Mesothelial cell of epicardium (in vitro differentiated cells): ENCODE measurements around the gene COL4A2. TPM values are rescaled to one million over a fixed set of nuclear protein-coding genes. Genes with fewer than 3 reads are reported as not detected.

Experiments
- DNase-seq, 2 experiments: peaks; one replicate each; pipeline ENCODE4 v3.0.0; 2021; ENCODE audit warnings: low spot score in 2 of 2; ENCODE audit not compliant: unreplicated experiment in 2 of 2
- H3K27ac Mint-ChIP-seq: 2 replicates; pipeline ENCODE4 v1.8.0; 2021; ENCODE audit warnings: mixed read lengths
- H3K27me3 Mint-ChIP-seq: 2 replicates; pipeline ENCODE4 v1.8.0; 2021; ENCODE audit warnings: low read depth, mixed read lengths
- H3K36me3 Mint-ChIP-seq: 2 replicates; pipeline ENCODE4 v1.8.0; 2021; ENCODE audit warnings: mixed read lengths
- H3K4me1 Mint-ChIP-seq: 2 replicates; pipeline ENCODE4 v1.8.0; 2021; ENCODE audit warnings: mixed read lengths
- H3K4me3 Mint-ChIP-seq: 2 replicates; pipeline ENCODE4 v1.8.0; 2021; ENCODE audit warnings: mild to moderate bottlenecking, moderate library complexity, mixed read lengths
- H3K9me3 Mint-ChIP-seq: 2 replicates; pipeline ENCODE4 v1.8.0; 2021; ENCODE audit warnings: mixed read lengths
- CTCF ChIP-seq: fragments of 200-600 bp; sonication (generic); IDR thresholded peaks from one replicate; pipeline ENCODE4 v1.5.0; 2021; ENCODE audit warnings: antibody characterized with exemption; ENCODE audit not compliant: unreplicated experiment
- total RNA-seq: library from RNA; stranded (reverse); gene quantifications from 3 replicates; pipeline ENCODE4 v1.2.1, GENCODE V29; 2021

Gene COL4A2
- total RNA-seq, 1 donor from 2014 or later: 469 TPM

- H3K9me3 Mint-ChIP-seq: no peaks in the 10 kb centered on the region
- no peaks in the 10 kb centered on the region for H3K4me1 Mint-ChIP-seq
- H3K36me3 Mint-ChIP-seq: peaks cover 17% of the 10 kb centered on the region
- no peak for DNase-seq
- no peak for TF ChIP-seq CTCF
- no peak overlapping the region for H3K4me3 Mint-ChIP-seq
- no peaks in the 10 kb centered on the region for H3K27me3 Mint-ChIP-seq
- H3K27ac Mint-ChIP-seq: no peak overlapping the region
Observed at GRCh38 chr13:110518226-110518525, 211.1 kb downstream of the COL4A2 start.

- Mint-ChIP-seq H3K4me3 (no peak overlapping the region), H3K27ac (no peak overlapping the region), H3K27me3 (no peaks in the 10 kb centered on the region), H3K4me1 (no peaks in the 10 kb centered on the region), H3K9me3 (no peaks in the 10 kb centered on the region), H3K36me3 (peaks cover 17% of the 10 kb centered on the region)
- TF ChIP-seq CTCF: no peak
- DNase-seq: no peak
Observed at GRCh38 chr13:110518571-110518970, 211.5 kb downstream of the COL4A2 start.

- H3K4me3 Mint-ChIP-seq: no peak overlapping the region
- DNase-seq: no peak
- H3K4me1 Mint-ChIP-seq: no peaks in the 10 kb centered on the region
- peaks cover 13% of the 10 kb centered on the region for H3K36me3 Mint-ChIP-seq
- H3K9me3 Mint-ChIP-seq: no peaks in the 10 kb centered on the region
- TF ChIP-seq CTCF: no peak
- no peaks in the 10 kb centered on the region for H3K27me3 Mint-ChIP-seq
- no peak overlapping the region for H3K27ac Mint-ChIP-seq
Observed at GRCh38 chr13:110519046-110519445, 212.0 kb downstream of the COL4A2 start.

GRCh38 chr13:110519506-110519905, 212.4 kb downstream of the COL4A2 start:
- no peak for TF ChIP-seq CTCF
- H3K27ac Mint-ChIP-seq: no peak overlapping the region
- peaks cover 9% of the 10 kb centered on the region for H3K36me3 Mint-ChIP-seq
- DNase-seq: no peak
- no peaks in the 10 kb centered on the region for H3K27me3 Mint-ChIP-seq
- no peak overlapping the region for H3K4me3 Mint-ChIP-seq
- peaks cover 1% of the 10 kb centered on the region for H3K4me1 Mint-ChIP-seq
- H3K9me3 Mint-ChIP-seq: no peaks in the 10 kb centered on the region

- Mint-ChIP-seq H3K9me3 (no peaks in the 10 kb centered on the region), H3K27ac (no peak overlapping the region), H3K36me3 (no peaks in the 10 kb centered on the region), H3K27me3 (no peaks in the 10 kb centered on the region), H3K4me3 (no peak overlapping the region), H3K4me1 (peaks cover 11% of the 10 kb centered on the region)
- no peak for TF ChIP-seq CTCF
- DNase-seq: no peak
Observed at GRCh38 chr13:110520431-110521295, 213.6 kb downstream of the COL4A2 start.
